Activated CD4-positive, alpha-beta T cell treated with anti-CD3 and anti-CD28 coated beads, Interleukin-2, amount 10 ng/mL, durations not matched to agents 7 days and 5 days (primary cell): ENCODE results near the gene KCNE1. TPM values are rescaled to one million over a fixed set of nuclear protein-coding genes. Genes with fewer than 3 reads are reported as not detected.

Experiments used
- CTCF ChIA-PET: fragments of 350-600 bp; sonication (Branson Sonifier 250); formaldehyde crosslinking; loops from one replicate; lab custom pipeline; 2021; ENCODE audit warnings: antibody characterized with exemption; lab: Charles Lee
- POLR2A ChIA-PET: fragments of 350-600 bp; sonication (Branson Sonifier 250); formaldehyde crosslinking; loops from one replicate; lab custom pipeline; 2021; ENCODE audit warnings: antibody characterized with exemption; lab: Charles Lee
- DNase-seq: peaks from one replicate; pipeline ENCODE4 v3.0.0-alpha.2; 2020
- H3K27ac Mint-ChIP-seq: one replicate; pipeline ENCODE4 v1.8.0; 2021; ENCODE audit warnings: mild to moderate bottlenecking, moderate library complexity, mixed read lengths
- H3K27me3 Mint-ChIP-seq: one replicate; pipeline ENCODE4 v1.8.0; 2021; ENCODE audit warnings: mixed read lengths
- H3K36me3 Mint-ChIP-seq: one replicate; pipeline ENCODE4 v1.8.0; 2021; ENCODE audit warnings: low read depth, mixed read lengths
- H3K4me1 Mint-ChIP-seq: one replicate; pipeline ENCODE4 v1.8.0; 2021; ENCODE audit warnings: mixed read lengths
- H3K4me3 Mint-ChIP-seq: one replicate; pipeline ENCODE4 v1.8.0; 2021; ENCODE audit warnings: mild to moderate bottlenecking, moderate library complexity, mixed read lengths
- H3K9me3 Mint-ChIP-seq: one replicate; pipeline ENCODE4 v1.8.0; 2021; ENCODE audit warnings: mixed read lengths
- total RNA-seq, 2 experiments: library from RNA; stranded (reverse); gene quantifications; one replicate each; pipeline ENCODE4 v1.2.3, GENCODE V29; 2021

KCNE1 gene
- total RNA-seq, 2 experiments from 2014 or later = 0.19 to 0.27 TPM

DNA sequence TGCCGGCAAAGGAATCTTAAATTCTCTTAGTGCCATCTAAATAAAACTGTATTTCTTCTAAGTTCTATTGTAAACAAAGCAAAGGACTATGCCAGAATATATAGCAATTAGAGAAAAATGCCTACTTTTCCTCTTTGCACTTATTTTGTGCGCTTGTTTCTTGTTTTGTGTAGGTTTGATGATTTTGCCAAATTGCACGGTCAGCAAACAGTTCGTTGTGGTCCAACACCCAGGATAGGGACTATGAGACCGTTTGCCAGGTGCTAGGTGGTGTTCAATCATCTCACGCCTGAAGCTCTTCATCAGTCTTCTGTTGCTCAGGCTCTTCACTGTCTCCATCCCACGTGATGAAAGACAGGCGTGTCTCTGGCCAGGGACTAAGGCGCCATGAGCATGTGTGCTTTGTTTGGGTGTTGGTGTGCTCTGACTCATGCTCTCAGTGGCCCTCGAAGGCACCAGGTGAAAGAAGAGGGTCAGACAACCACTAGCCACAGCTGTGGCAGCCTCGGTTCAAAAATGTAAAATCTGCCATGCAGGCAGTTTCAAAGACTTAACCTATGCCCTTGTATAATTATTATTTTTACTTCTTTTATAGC, 36.9 kb upstream of the KCNE1 start:
- Mint-ChIP-seq H3K27ac (no peak overlapping the region), H3K4me3 (no peak overlapping the region), H3K27me3 (no peaks in the 10 kb centered on the region), H3K4me1 (peaks cover 4% of the 10 kb centered on the region), H3K9me3 (peaks cover 4% of the 10 kb centered on the region), H3K36me3 (no peaks in the 10 kb centered on the region)
- no peak for DNase-seq
- POLR2A ChIA-PET = no interaction called here
- CTCF ChIA-PET = interaction anchor here (1.0 kb wide), 1 partner anchor 9 kb away, joined by 3 read pairs; no protein-coding TSS in a partner anchor

DNA sequence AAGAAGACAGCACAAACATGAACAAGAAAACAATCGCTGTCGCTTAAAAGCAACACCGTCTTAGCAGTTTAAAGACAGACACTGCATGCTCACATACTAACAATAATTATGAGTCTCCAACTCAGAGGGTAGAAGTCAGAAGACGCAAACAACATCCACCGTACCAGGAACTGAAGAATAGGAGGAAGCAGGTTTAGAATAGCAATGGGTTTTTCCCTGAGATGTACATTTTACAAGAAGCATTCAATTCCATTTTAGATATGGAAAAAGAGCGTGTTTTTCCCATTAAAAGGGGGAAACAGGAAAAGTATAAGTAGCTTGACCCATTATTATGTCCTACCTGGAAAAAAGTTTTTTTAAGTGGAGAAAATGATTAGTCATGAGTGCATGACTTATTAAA, 34.5 kb upstream of the KCNE1 start:
- DNase-seq = no peak
- no peak overlapping the region for H3K4me3 Mint-ChIP-seq
- CTCF ChIA-PET = no interaction called here
- H3K9me3 Mint-ChIP-seq = peaks cover 12% of the 10 kb centered on the region
- no peaks in the 10 kb centered on the region for H3K27me3 Mint-ChIP-seq
- POLR2A ChIA-PET = no interaction called here
- H3K27ac Mint-ChIP-seq = no peak overlapping the region
- H3K36me3 Mint-ChIP-seq = peaks cover 5% of the 10 kb centered on the region
- peaks cover 4% of the 10 kb centered on the region for H3K4me1 Mint-ChIP-seq

- Mint-ChIP-seq H3K27me3 (no peaks in the 10 kb centered on the region), H3K36me3 (peaks cover 5% of the 10 kb centered on the region), H3K4me3 (no peak overlapping the region), H3K9me3 (peaks cover 12% of the 10 kb centered on the region), H3K4me1 (peaks cover 4% of the 10 kb centered on the region), H3K27ac (peak overlapping the region; percentile 41)
- ChIA-PET POLR2A (no interaction called here), CTCF (interaction anchor here (0.6 kb wide), 1 partner anchor 607 kb away, joined by 3 read pairs; no protein-coding TSS in a partner anchor)
- no peak for DNase-seq
Observed at GRCh38 chr21:34545079-34545884, 33.3 kb upstream of the KCNE1 start.

DNA sequence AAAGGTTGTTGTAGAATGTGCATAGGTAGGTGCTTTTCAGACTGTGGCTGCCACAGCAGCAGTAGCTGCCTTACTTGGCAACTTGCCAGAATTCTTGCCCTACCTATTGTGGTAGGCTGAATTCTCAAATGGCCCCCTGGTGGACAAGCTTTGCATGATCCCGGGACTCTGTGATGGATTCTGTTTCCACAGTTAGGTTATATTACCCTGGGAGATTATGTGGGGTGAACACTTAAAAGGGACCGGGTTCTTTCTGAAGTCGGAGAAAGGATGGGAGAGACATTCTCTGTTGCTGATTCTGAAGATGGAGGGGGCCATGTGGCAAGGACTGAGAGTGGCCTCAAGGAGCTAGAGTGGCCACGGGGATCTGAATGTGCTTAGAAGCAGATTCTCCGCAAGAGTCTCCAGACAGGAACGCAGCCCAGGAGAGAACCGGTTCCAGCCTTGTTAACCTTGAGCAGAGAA, 32.1 kb upstream of the KCNE1 start:
- no peaks in the 10 kb centered on the region for H3K27me3 Mint-ChIP-seq
- H3K36me3 Mint-ChIP-seq = peaks cover 5% of the 10 kb centered on the region
- H3K4me3 Mint-ChIP-seq = no peak overlapping the region
- DNase-seq = peak; percentile 39
- ChIA-PET CTCF (interaction anchor here (1.0 to 1.7 kb wide), 5 partner anchors 10 to 47 kb away, joined by 3 to 4 read pairs (median 3); no protein-coding TSS in a partner anchor), POLR2A (no interaction called here)
- no peak overlapping the region for H3K27ac Mint-ChIP-seq
- H3K9me3 Mint-ChIP-seq = peaks cover 7% of the 10 kb centered on the region
- H3K4me1 Mint-ChIP-seq = peaks cover 4% of the 10 kb centered on the region

DNA sequence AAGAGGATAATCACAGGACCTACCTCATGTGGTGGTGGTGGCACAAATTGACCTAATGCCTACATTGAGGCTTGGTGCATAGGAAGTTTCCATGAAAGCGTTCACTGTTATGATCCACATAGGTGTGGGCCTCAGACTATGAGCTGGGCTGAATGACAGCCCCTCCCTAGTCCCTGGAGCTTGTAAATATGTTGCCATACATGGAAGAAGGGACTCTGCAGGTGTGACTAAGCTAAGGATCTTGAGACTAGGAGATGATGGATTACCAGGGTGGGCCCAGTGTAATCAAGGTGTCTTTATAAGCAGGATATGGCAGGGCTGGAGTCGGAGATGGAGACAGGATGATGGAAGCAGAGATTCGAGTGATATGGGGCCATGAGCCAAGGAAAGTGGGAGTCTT, 31.0 kb upstream of the KCNE1 start:
- DNase-seq = no peak
- Mint-ChIP-seq H3K36me3 (peaks cover 5% of the 10 kb centered on the region), H3K9me3 (peaks cover 7% of the 10 kb centered on the region), H3K4me3 (no peak overlapping the region), H3K27me3 (no peaks in the 10 kb centered on the region), H3K27ac (no peak overlapping the region), H3K4me1 (peaks cover 4% of the 10 kb centered on the region)
- ChIA-PET CTCF (interaction anchor here (1.2 to 1.7 kb wide), 4 partner anchors 9 to 46 kb away, joined by 3 to 4 read pairs (median 4); no protein-coding TSS in a partner anchor), POLR2A (no interaction called here)

GRCh38 chr21:34540206-34540605, 28.2 kb upstream of the KCNE1 start:
- no peak for DNase-seq
- Mint-ChIP-seq H3K4me1 (no peaks in the 10 kb centered on the region), H3K36me3 (peaks cover 5% of the 10 kb centered on the region), H3K27ac (no peak overlapping the region), H3K9me3 (peaks cover 7% of the 10 kb centered on the region), H3K4me3 (no peak overlapping the region), H3K27me3 (no peaks in the 10 kb centered on the region)
- ChIA-PET CTCF (no interaction called here), POLR2A (no interaction called here)

GRCh38 chr21:34537838-34538237, 25.8 kb upstream of the KCNE1 start:
- Mint-ChIP-seq H3K27me3 (no peaks in the 10 kb centered on the region), H3K4me3 (no peak overlapping the region), H3K9me3 (peaks cover 4% of the 10 kb centered on the region), H3K27ac (no peak overlapping the region), H3K4me1 (no peaks in the 10 kb centered on the region), H3K36me3 (peaks cover 2% of the 10 kb centered on the region)
- ChIA-PET CTCF (no interaction called here), POLR2A (no interaction called here)
- DNase-seq = no peak

- no peak for DNase-seq
- no peaks in the 10 kb centered on the region for H3K36me3 Mint-ChIP-seq
- no peaks in the 10 kb centered on the region for H3K9me3 Mint-ChIP-seq
- CTCF ChIA-PET = no interaction called here
- no peaks in the 10 kb centered on the region for H3K27me3 Mint-ChIP-seq
- H3K27ac Mint-ChIP-seq = no peak overlapping the region
- POLR2A ChIA-PET = no interaction called here
- H3K4me3 Mint-ChIP-seq = no peak overlapping the region
- H3K4me1 Mint-ChIP-seq = no peaks in the 10 kb centered on the region
Observed at GRCh38 chr21:34536820-34537219, 24.8 kb upstream of the KCNE1 start.

DNA sequence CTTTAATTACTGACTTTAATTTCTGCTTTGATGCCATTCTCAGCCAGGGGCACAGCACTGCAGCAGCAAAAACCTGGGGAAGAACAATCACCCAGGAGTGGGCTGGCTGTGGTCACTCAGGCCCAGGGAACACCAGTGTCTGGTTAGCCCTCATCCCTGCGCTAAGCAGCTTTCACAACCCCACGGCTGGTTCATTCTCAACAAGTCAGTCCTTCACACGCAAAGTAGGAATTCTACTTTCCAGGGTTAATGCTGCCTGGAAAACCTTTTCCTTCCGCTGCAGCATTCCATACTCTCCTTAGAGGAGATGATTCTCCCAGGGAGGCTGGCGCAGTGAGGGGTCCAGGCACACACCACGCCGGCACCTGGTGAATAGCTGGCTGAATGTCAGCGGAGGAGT, 24.3 kb upstream of the KCNE1 start:
- no peaks in the 10 kb centered on the region for H3K27me3 Mint-ChIP-seq
- H3K9me3 Mint-ChIP-seq = no peaks in the 10 kb centered on the region
- H3K4me1 Mint-ChIP-seq = no peaks in the 10 kb centered on the region
- H3K36me3 Mint-ChIP-seq = no peaks in the 10 kb centered on the region
- H3K27ac Mint-ChIP-seq = no peak overlapping the region
- DNase-seq = no peak
- POLR2A ChIA-PET = no interaction called here
- CTCF ChIA-PET = no interaction called here
- no peak overlapping the region for H3K4me3 Mint-ChIP-seq

DNA sequence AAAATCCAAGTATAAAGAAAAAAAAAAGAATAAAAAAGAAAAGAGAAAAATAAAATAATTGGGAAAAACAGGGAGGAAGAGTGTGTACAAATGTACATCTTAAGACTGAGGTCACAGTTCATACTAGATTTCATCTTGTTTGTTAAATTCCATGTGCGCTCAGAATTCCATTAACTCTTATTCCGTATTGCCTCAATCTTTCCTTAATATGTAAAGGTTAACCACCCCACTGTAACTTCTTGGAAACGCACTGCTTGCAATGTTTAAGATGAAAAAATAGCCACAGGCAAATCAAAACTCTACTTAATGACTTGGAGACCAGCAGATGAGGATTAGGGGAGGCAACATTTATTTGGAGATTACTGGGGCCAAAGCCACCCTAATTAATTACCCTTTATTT, 23.9 kb upstream of the KCNE1 start:
- DNase-seq = no peak
- H3K4me3 Mint-ChIP-seq = no peak overlapping the region
- POLR2A ChIA-PET = no interaction called here
- no peak overlapping the region for H3K27ac Mint-ChIP-seq
- H3K27me3 Mint-ChIP-seq = no peaks in the 10 kb centered on the region
- H3K9me3 Mint-ChIP-seq = no peaks in the 10 kb centered on the region
- H3K36me3 Mint-ChIP-seq = no peaks in the 10 kb centered on the region
- CTCF ChIA-PET = no interaction called here
- H3K4me1 Mint-ChIP-seq = no peaks in the 10 kb centered on the region

DNA sequence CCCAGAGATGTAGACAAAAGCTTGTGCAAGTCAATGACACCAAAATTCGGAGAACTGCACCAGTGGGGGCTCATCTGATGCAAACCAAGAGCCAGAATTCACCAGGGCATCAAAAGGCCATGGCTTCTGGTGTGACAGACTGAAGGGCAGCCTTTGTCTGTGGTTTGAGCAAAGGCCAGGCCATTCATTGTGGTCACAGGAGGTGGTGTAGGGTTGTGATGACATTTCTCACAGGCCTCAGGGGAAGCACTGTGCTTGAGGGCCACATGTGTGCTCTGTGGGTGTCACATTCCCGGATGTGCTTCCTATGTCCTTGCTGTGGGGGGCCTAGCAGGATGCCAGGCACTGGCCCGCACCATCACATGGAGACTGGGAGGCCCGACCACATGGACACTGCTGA, 22.5 kb upstream of the KCNE1 start:
- DNase-seq = no peak
- Mint-ChIP-seq H3K4me3 (no peak overlapping the region), H3K27me3 (no peaks in the 10 kb centered on the region), H3K36me3 (no peaks in the 10 kb centered on the region), H3K4me1 (no peaks in the 10 kb centered on the region), H3K9me3 (no peaks in the 10 kb centered on the region), H3K27ac (no peak overlapping the region)
- ChIA-PET POLR2A (no interaction called here), CTCF (interaction anchor here (1.3 kb wide), 1 partner anchor 9 kb away, joined by 4 read pairs; no protein-coding TSS in a partner anchor)

- no peaks in the 10 kb centered on the region for H3K4me1 Mint-ChIP-seq
- CTCF ChIA-PET = interaction anchor here (1.3 kb wide), 1 partner anchor 9 kb away, joined by 4 read pairs; no protein-coding TSS in a partner anchor
- H3K27me3 Mint-ChIP-seq = no peaks in the 10 kb centered on the region
- no peak overlapping the region for H3K27ac Mint-ChIP-seq
- POLR2A ChIA-PET = no interaction called here
- no peak for DNase-seq
- H3K4me3 Mint-ChIP-seq = no peak overlapping the region
- no peaks in the 10 kb centered on the region for H3K36me3 Mint-ChIP-seq
- no peaks in the 10 kb centered on the region for H3K9me3 Mint-ChIP-seq
Observed at GRCh38 chr21:34533938-34534337, 21.9 kb upstream of the KCNE1 start.

GRCh38 chr21:34531399-34531798, 19.4 kb upstream of the KCNE1 start:
- ChIA-PET CTCF (no interaction called here), POLR2A (no interaction called here)
- DNase-seq = no peak

More at GRCh38 chr21:34531399-34531798, 19.4 kb upstream of the KCNE1 start:
- no peak overlapping the region for H3K4me3 Mint-ChIP-seq
- peaks cover 7% of the 10 kb centered on the region for H3K4me1 Mint-ChIP-seq
- H3K36me3 Mint-ChIP-seq = no peaks in the 10 kb centered on the region
- no peaks in the 10 kb centered on the region for H3K27me3 Mint-ChIP-seq
- no peak overlapping the region for H3K27ac Mint-ChIP-seq
- H3K9me3 Mint-ChIP-seq = no peaks in the 10 kb centered on the region
